Thymus (tissue), 11 donors: ENCODE data around the gene UHRF1. TPM values are rescaled to one million over a fixed set of nuclear protein-coding genes. Genes with fewer than 3 reads are reported as not detected.
"Not testable (repeated sequence)": the region's sequence is repeated elsewhere in the genome, so short reads cannot be mapped to it uniquely, and the experiment has no call there.

Source experiments
- DNase-seq, 9 donors: peaks; one replicate each; pipeline ENCODE4 v3.0.0-alpha.2; 2013; ENCODE audit warnings: low spot score in 9 of 9, low read depth in 6 of 9, missing footprints in 1 of 9
- H3K27ac ChIP-seq, 2 donors: one replicate each; pipeline ENCODE4 v1.5.1; 2013; ENCODE audit warnings: control low read depth in 1 of 2, low read depth in 1 of 2, low read length in 1 of 2, mild to moderate bottlenecking in 1 of 2, moderate library complexity in 1 of 2
- H3K27me3 ChIP-seq, 2 donors: one replicate each; pipeline ENCODE4 v1.5.1; 2013; ENCODE audit warnings: low read length in 1 of 2; ENCODE audit not compliant: control insufficient read depth in 2 of 2, insufficient read depth in 1 of 2
- H3K36me3 ChIP-seq, 2 donors: one replicate each; pipeline ENCODE4 v1.5.1; 2013; ENCODE audit warnings: low read length in 1 of 2, mild to moderate bottlenecking in 1 of 2, moderate library complexity in 1 of 2; ENCODE audit not compliant: control insufficient read depth in 2 of 2, insufficient read depth in 2 of 2
- H3K4me1 ChIP-seq, 2 donors: one replicate each; pipeline ENCODE4 v1.5.1; 2013; ENCODE audit warnings: low read length in 2 of 2; ENCODE audit not compliant: control insufficient read depth in 2 of 2, insufficient read depth in 2 of 2
- H3K4me3 ChIP-seq, 2 donors: one replicate each; pipeline ENCODE4 v1.5.1; 2013; ENCODE audit warnings: low read length in 2 of 2, control low read depth in 1 of 2, mild to moderate bottlenecking in 1 of 2
- H3K9me3 ChIP-seq, 2 donors: one replicate each; pipeline ENCODE4 v1.5.1; 2013; ENCODE audit warnings: low read length in 1 of 2, mild to moderate bottlenecking in 1 of 2; ENCODE audit not compliant: control insufficient read depth in 2 of 2, insufficient read depth in 1 of 2
- WGBS: extraction: QIAGEN DNeasy Blood & Tissue Kit; methylation state at CpG from one replicate; pipeline ENCODE4 v1.1.7; 2013; 5-methylcytosine and 5-hydroxymethylcytosine counted together
- polyA plus RNA-seq: library from polyadenylated mRNA; stranded (reverse); fragments of 200-250 nt; gene quantifications from one replicate; pipeline ENCODE4 v1.2.3, GENCODE V29; 2013
- total RNA-seq: library from RNA; stranded (reverse); fragments of 120-200 nt; gene quantifications from one replicate; pipeline ENCODE4 v1.2.4, GENCODE V29; 2013
- donor health status: healthy.

UHRF1 gene
- total and polyA plus RNA-seq, 2 donors: 4.3 to 71.7 TPM

- H3K9me3 ChIP-seq, H3K27ac ChIP-seq, H3K27me3 ChIP-seq, H3K4me3 ChIP-seq, DNase-seq: not testable (repeated sequence)
- WGBS: 95% methylated on average over 4 of the region's 4 CpGs
- Histone ChIP-seq H3K4me1 (peaks cover 9 to 24% of the 10 kb centered on the region in 2 donors), H3K36me3 (peaks cover 44 to 84% of the 10 kb centered on the region in 2 donors)
These were observed 29.2 kb downstream of the UHRF1 start for GRCh38 chr19:4938461-4938860.

- 95% methylated on average over 7 of the region's 7 CpGs for WGBS
These were observed 30.2 kb downstream of the UHRF1 start for GRCh38 chr19:4939466-4939865.

GRCh38 chr19:4941638-4942169 lies 32.4 kb downstream of the UHRF1 start:
- H3K4me1 ChIP-seq, H3K27me3 ChIP-seq, DNase-seq, H3K9me3 ChIP-seq, H3K27ac ChIP-seq, H3K4me3 ChIP-seq: not testable (repeated sequence)
- 97% methylated on average over 35 of the region's 35 CpGs for WGBS
- H3K36me3 ChIP-seq: peaks cover 61 to 84% of the 10 kb centered on the region in 2 donors

More at GRCh38 chr19:4939466-4939865, 30.2 kb downstream of the UHRF1 start:
- no peak overlapping the region for H3K27ac ChIP-seq
- no peak overlapping the region for H3K4me3 ChIP-seq
- no peak for DNase-seq
- H3K4me1 ChIP-seq: peaks cover 9 to 21% of the 10 kb centered on the region in 2 donors
- H3K9me3 ChIP-seq: no peaks in the 10 kb centered on the region
- H3K36me3 ChIP-seq: peaks cover 50 to 83% of the 10 kb centered on the region in 2 donors
- no peaks in the 10 kb centered on the region for H3K27me3 ChIP-seq

GRCh38 chr19:4950650-4951049 lies 41.3 kb downstream of the UHRF1 start:
- H3K4me1 ChIP-seq, H3K27me3 ChIP-seq, H3K27ac ChIP-seq, DNase-seq, H3K9me3 ChIP-seq, H3K4me3 ChIP-seq: not testable (repeated sequence)
- H3K36me3 ChIP-seq: peaks cover 79 to 93% of the 10 kb centered on the region in 2 donors
- 98% methylated on average over 23 of the region's 23 CpGs for WGBS

- H3K27me3 ChIP-seq: no peaks in the 10 kb centered on the region
- no peaks in the 10 kb centered on the region for H3K9me3 ChIP-seq
- H3K36me3 ChIP-seq: peaks cover 78 to 93% of the 10 kb centered on the region in 2 donors
- WGBS: 98% methylated on average over 11 of the region's 11 CpGs
- H3K27ac ChIP-seq: no peak overlapping the region
- no peaks in the 10 kb centered on the region for H3K4me1 ChIP-seq
- no peak overlapping the region for H3K4me3 ChIP-seq
- no peak for DNase-seq
These were observed 42.4 kb downstream of the UHRF1 start for GRCh38 chr19:4951656-4952055.

- Histone ChIP-seq H3K4me3 (no peak overlapping the region), H3K27ac (no peak overlapping the region), H3K27me3 (no peaks in the 10 kb centered on the region), H3K36me3 (peaks cover 77 to 91% of the 10 kb centered on the region in 2 donors), H3K4me1 (no peaks in the 10 kb centered on the region), H3K9me3 (no peaks in the 10 kb centered on the region)
- WGBS: 95% methylated on average over 18 of the region's 18 CpGs
- DNase-seq: no peak
These were observed 43.6 kb downstream of the UHRF1 start for GRCh38 chr19:4952945-4953344.

GRCh38 chr19:4954320-4955149 lies 45.2 kb downstream of the UHRF1 start:
- peaks cover 86 to 90% of the 10 kb centered on the region in 2 donors for H3K36me3 ChIP-seq
- WGBS: 97% methylated on average over 44 of the region's 46 CpGs
- not testable (repeated sequence) for H3K9me3 ChIP-seq, H3K27ac ChIP-seq, H3K4me1 ChIP-seq, DNase-seq, H3K27me3 ChIP-seq, H3K4me3 ChIP-seq

GRCh38 chr19:4955274-4955673 lies 46.0 kb downstream of the UHRF1 start:
- Histone ChIP-seq H3K27me3 (no peaks in the 10 kb centered on the region), H3K9me3 (no peaks in the 10 kb centered on the region), H3K36me3 (peaks cover 92% of the 10 kb centered on the region in 2 donors), H3K27ac (no peak overlapping the region), H3K4me1 (no peaks in the 10 kb centered on the region), H3K4me3 (no peak overlapping the region)
- WGBS: 97% methylated on average over 10 of the region's 10 CpGs
- DNase-seq: no peak

- no peaks in the 10 kb centered on the region for H3K9me3 ChIP-seq
- H3K4me1 ChIP-seq: no peaks in the 10 kb centered on the region
- H3K27ac ChIP-seq: no peak overlapping the region
- no peaks in the 10 kb centered on the region for H3K27me3 ChIP-seq
- 97% methylated on average over 8 of the region's 8 CpGs for WGBS
- peaks cover 80 to 84% of the 10 kb centered on the region in 2 donors for H3K36me3 ChIP-seq
- no peak for DNase-seq
- H3K4me3 ChIP-seq: no peak overlapping the region
These were observed 48.7 kb downstream of the UHRF1 start for GRCh38 chr19:4957981-4958380.
